GM21423 (cell line): ENCODE results near the gene GPR21.
A peak's percentile ranks its signal among the peaks of the same experiment; 100 is the strongest.

Source experiments
- ATAC-seq: cut with Tn5 transposase; IDR thresholded peaks from one replicate; pipeline ENCODE4 v1.9.1; 2021; ENCODE audit warnings: mild to moderate bottlenecking, moderate library complexity; ENCODE audit not compliant: unreplicated experiment

GPR21 gene

DNA sequence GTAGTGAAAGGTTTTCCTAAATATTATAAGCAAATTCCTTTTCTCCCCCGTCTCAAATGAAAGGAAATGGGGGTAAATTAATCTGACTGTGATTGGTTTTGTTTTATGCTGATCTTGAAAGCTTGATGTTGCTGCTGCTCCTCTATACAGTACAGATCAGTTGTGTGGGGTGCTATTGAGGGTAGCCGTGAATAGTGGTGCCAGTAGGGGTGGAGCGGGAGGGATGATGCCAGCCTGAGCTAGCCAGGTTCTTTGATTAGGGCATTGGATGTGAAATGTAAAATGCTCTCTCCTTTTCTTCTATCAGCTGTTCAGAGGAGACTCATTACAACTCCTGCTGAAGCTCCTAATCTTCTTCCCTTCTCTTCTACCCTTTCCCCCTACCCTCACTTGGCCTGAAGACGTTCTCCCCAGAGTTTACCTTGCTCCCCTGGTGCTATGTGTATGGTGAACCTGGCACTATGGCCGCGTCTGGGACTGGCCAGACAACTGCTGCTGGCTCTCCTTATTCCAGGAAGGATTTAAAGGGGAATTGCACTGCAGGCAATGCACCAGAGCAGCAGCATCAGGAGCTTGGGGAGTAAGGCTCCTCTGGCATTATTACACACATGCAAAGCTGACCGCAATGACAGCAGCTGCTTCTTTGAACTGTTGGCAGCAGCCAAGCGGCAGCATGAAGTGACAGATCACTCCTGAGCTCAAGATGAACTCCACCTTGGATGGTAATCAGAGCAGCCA, 566 bp downstream of the GPR21 start:
- peak; percentile 53 for ATAC-seq

DNA sequence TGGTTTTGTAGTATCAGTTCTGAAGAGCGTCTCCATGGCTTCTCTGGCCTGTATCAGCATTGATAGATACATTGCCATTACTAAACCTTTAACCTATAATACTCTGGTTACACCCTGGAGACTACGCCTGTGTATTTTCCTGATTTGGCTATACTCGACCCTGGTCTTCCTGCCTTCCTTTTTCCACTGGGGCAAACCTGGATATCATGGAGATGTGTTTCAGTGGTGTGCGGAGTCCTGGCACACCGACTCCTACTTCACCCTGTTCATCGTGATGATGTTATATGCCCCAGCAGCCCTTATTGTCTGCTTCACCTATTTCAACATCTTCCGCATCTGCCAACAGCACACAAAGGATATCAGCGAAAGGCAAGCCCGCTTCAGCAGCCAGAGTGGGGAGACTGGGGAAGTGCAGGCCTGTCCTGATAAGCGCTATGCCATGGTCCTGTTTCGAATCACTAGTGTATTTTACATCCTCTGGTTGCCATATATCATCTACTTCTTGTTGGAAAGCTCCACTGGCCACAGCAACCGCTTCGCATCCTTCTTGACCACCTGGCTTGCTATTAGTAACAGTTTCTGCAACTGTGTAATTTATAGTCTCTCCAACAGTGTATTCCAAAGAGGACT, 1.5 kb downstream of the GPR21 start:
- no peak for ATAC-seq

DNA sequence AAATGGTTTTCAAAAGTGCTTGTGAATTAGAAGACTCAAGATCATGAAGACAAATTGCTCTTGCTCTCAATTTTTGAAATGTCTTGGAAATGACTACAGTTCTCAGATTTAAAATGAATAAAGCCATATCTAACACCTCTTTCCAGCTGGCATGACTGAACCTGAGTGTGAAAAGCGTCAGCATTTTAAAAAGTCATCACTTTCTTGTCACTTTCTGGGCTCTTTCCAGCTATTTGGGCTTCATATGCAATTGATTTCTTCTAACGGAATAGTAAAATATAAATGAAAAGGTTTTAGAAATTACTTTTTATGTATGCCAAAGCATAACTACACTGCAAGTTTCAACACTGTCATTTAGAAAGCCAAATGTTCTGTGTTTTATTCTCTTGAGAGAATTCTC, 2.3 kb downstream of the GPR21 start:
- no peak for ATAC-seq

DNA sequence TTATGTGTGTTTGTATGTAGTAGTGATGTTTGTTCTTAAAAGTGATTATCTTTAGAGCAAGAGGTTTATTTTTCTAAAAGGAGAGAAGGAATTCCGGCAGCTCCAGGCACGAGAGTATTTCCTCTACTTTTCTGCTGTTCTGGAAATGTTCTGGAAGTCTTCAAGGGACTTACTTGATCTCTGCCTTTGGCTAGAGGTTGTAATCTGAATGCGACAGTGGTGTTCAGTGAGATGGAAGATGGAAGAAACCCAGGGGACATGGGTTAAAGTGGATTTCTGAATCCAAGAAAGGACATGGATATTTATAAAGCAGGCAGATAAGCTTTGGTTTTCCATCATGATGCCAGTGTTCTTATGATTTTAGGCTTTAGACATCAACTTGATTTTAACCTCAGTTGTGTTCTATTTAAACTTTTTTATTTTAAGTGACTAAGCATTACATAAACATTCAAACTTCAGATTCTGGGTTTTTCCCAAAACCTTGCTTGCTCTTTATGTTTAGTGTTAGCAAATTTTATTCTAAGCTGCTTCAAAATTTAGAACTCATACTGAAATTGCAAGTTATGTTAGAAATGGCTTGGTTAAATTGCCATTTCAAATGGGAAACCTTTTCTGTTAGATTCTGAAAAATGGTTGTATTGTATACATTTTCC, 3.6 kb downstream of the GPR21 start:
- no peak for ATAC-seq

DNA sequence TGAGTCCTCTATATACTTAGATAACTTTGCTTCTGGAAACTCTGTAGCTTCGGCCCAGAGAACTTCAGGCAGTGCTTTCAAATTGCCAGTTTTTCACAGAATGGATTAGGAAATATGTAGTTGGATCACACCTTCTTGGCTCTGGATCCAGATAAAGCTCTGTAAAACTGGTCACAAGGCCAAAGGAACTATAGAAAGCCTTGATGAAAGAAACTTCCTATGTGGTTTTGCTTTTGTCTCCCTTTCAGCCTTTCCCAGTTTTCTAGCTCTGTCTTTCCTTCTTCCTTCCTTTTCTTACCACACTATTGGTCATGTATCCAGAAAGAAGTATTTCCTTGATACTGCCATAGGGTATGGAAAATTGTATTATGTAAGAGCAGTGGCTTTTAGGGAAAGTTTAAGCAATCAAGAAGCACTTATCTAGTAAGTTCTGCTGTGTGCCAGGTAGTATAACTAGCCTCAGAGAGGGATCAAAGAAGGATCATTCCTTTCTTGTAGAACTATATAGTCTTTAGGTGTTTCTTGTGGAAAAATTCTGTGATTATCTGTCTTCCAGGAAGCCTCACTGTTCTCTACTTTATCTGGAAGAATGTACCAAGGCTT, 6.3 kb downstream of the GPR21 start:
- no peak for ATAC-seq

DNA sequence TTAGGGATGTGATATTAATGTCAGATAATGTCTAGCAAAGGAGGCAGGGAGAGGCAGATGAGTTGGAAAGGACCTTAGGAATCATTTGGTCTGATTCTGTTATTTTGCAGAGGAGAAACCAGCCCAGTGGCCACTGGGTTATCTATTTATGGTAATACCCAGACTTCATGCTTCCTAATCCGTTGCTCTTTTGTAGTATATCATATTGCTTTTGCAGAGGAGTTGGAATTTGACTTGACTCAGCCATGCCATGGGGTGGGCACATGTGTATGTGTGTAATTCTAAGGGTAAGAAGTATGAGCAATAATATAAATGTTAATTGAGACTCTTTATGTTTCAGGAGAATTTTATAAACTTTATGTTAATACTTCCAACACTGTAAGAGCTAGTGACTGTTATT, 7.3 kb downstream of the GPR21 start:
- ATAC-seq = no peak

DNA sequence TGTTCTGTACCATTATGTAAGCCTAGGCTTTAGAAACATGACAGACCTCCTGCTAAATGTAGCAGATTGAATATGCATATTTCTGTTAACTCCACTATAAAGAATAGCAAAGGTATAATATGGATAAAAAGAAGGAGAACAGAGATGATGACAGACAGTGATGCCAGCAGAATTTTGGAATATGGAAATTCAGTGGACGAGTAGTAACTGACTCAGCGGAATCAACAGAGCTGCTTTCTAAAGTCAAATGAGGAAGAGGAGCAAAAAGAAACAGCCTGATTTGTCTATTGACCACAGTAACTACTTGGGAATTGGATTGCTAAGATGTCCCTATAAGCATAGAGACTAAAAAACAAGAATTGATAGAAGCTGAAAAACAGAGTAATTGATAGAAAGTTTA, 8.0 kb downstream of the GPR21 start:
- ATAC-seq = no peak

DNA sequence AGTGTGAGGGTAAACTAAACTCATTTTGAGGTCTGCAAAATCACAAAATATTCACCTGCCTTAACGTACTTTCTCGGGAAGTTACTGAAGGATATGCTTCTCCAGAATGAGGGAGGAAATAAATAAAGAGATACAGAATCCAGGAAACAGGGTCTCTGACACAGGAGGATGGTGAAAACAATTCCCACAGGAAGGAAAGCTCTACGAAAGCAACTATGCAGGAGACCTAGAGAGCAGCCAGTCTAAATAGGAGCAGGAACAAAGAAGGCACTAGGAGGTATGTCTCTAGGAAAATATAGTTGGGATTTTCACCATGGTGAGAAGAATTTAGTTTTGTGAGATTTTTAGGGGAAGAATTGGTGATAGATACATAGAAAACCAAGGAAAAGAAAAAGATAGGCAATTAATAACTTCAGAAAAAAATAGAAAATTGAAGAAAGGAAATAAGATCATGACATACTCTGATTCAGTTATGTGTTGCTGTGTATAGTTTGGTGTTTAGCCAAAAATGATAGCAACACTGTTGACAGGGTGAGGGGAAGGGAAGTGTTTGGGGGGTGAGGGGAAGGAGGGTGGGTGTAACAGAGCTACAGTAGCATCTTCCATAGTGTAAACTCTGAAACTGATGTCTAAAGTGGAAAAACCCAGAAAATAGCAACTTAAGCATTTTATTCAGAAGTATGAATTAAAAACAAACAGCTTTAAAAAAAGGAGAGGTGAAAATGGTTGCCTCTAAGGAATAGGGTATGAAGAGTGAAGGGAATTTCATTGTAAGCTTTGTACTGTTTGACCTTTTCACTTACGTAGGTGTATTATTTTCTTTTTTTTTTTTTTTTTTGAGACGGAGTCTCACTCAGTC, 9.8 kb downstream of the GPR21 start:
- ATAC-seq = no peak

DNA sequence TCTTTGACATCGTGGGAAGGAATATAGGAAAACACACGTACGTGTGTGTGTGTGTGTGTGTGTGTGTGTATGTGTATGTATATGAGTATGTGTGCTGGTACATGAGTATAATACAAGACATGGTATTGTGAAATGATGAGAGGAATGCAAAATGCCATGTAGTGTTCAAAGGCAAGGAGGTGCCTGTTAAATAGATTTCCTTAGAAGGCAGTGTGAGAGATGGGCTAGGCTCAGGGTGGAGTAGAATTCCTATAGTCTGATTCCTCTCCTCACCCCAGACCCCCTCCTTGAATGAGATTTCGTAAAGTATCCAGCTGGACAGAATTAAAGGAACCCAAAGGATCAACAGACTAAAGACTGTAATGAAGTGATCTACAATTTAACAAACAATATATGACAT, 11.1 kb downstream of the GPR21 start:
- no peak for ATAC-seq

DNA sequence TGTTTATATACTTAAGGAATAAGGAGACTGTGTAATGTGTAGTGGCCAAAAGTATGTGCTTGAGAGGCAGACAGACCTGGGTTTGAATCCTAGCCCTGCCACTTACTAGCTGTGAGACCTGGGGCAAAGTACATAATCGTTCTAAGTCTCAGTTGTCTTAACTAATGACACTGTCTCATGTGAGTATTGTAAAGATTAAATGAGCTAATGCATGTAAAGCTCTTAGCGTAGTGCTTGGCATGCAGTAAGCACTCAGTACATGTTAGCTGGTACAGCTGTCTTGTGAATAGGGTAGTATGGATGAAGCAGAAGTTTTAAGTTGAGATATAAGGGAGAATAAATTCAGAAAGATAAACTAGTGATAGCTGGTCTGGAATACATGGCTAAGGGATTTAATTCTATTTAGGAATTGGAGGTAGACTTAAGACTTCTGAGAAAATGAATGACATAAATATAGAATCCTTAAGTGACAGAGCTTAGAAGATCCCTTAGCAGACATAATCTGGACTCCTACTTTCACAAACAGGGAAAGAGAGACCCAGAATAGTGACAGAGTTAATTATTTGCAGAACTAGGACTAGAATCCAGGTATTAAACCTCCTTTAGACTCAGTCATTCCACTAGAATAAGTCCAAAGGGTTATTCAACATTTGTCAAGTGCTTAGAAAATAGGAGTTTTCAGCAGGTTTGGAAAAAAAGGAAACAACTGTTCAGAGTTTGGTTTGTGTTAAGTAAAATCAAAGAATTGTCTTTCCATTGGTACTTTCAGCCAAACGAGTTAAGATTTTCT, 13.1 kb downstream of the GPR21 start:
- ATAC-seq = no peak

DNA sequence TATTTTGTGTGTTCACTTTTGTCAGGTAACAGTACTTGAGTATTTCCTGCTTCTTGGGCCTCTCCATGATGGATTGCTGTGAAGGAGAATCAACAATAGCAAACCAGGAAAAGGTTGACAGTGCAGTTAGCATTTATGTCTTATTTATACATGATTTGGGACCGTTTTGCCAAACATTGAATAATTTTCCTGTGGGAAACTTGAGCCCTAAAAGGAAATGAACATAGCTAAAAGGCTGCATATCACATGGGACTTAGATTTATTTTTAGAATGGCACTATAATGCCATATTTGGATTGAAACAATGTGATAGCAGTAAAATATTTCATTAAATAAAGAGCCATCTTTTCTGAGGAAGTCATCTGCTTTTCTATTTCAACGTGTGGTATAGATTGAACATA, 15.3 kb downstream of the GPR21 start:
- no peak for ATAC-seq

DNA sequence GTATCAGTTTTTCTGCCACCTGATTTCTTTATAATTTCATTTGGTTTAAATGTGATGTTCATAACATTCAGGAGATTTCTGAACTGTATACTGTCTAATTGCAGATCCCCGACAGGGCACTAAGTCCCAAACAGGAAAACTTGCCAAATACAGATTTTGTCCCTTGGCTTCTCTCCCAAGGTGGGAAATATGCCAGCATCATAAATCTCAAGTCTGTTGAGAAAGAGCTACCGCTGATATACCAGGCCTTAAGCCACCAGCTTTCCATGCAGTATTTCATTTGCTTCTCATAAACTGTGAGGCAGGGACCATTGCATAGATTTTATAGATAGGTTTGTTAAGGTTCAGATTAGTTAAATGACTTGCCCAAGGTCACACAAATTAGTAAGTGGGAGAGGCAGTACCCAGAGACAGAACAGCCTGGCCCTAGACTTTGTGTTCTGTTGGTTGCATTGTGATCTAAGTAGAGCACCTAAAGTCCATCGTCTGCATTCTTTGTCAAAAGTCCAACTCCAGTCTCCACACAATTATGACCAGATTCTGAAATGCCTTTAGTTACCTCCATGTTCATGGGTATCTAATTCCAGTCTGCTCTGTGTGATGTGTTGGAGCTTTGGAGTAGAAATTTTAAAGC, 16.2 kb downstream of the GPR21 start:
- no peak for ATAC-seq

DNA sequence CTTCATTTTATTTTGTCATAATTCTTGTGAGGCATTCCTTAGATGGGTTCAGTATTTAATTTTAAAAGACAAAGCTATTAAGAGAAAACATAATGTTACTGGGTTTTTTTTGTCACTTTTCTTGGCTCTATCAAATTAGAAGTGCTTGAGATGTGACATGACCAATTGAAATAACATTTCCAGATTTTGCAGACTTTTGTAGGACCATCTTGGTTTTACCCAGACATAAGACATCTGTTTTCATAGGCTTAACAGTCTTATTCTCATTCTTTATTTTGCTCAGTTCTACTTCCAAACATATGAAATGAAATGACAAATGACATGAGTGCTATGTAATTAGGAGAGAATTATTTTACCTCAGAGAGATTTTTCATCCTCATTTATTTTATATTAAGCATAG, 19.6 kb downstream of the GPR21 start:
- no peak for ATAC-seq

DNA sequence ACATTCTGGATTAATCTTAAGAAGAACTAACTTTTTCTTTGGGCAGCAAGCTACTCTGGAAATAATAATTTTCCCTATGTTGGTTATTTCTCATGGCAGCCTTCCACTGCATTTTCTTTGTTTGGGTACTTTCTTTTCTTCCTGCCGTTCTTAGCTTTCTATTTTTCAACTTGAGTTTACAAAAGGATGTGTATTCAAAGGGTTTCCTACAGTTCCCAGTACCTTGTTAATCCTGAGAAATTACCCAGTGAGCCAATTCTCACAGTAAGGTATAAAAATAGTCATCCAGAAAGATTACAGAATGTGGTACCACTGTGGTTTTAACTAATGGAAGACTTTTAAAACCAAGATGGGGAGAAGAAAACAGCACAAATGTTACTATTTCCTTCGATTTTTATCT, 20.2 kb downstream of the GPR21 start:
- no peak for ATAC-seq

DNA sequence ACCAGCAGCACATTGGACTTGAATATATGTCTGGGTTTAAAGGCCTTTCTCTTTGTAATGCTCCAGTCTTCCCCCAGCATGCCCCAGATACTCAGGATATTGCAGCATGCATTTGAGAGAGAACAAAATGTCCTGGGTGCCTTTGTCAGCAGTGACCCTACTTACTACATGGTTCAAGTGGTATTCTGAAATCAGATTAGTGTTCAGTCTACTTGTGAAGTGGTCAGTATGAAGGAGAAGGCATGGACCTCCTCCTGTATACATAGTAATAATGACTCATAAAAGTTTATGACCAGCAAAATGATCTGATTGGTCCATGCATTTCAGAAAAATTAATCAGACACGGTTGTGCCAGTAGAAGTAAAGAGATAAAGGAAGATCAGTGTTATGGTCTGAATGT, 25.4 kb downstream of the GPR21 start:
- ATAC-seq = no peak

DNA sequence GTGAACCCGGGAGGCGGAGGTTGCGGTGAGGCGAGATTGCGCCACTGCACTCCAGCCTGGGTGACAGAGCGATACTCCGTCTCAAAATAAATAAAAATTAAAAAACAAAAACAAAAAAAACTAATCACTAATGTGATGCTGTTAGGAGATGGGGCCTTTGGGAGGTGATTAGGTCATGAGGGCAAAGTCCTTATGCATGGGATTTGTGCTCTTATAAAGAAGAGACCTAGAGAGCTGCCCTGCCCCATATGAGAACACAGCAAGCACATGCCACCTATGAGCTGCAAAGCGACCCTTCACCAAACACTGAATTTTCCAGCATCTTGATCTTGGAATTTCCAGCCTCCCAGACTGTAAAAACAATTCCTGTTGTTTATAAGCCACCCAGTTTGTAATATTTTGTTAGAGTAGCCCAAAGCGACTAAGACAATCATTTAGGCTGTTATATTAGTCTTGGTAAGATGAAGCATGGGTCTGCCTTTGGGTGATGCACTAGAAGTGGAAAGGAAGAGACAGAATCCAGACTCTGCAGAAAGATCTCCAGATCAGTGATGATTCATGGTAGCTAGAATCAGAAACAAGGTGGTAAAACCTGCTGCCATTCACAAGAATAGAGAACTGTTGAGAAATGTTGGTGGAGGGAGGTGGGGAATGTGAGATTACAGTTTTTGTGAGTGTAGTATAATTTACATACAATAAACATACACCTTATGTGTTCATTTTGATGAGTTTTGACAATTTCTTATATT, 26.2 kb downstream of the GPR21 start:
- no peak for ATAC-seq

DNA sequence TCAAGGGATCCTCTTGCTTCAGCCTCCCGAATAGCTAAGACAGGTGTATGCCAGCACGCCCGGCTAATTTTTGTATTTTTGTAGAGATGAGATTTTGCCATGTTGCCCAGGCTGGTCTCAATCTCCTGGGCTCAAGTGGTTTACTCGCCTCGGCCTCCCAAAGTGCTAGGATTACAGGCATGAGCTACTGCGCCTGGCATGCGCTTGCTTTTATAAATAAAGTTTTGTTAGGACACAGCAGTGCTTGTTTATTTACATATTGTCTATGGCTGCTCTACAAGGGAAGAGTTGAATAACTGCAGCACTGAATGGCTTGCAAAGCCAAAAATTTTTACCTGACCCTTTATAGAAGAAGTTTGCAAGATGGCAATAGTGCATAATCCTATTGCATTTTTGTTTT, 27.7 kb downstream of the GPR21 start:
- ATAC-seq = no peak

DNA sequence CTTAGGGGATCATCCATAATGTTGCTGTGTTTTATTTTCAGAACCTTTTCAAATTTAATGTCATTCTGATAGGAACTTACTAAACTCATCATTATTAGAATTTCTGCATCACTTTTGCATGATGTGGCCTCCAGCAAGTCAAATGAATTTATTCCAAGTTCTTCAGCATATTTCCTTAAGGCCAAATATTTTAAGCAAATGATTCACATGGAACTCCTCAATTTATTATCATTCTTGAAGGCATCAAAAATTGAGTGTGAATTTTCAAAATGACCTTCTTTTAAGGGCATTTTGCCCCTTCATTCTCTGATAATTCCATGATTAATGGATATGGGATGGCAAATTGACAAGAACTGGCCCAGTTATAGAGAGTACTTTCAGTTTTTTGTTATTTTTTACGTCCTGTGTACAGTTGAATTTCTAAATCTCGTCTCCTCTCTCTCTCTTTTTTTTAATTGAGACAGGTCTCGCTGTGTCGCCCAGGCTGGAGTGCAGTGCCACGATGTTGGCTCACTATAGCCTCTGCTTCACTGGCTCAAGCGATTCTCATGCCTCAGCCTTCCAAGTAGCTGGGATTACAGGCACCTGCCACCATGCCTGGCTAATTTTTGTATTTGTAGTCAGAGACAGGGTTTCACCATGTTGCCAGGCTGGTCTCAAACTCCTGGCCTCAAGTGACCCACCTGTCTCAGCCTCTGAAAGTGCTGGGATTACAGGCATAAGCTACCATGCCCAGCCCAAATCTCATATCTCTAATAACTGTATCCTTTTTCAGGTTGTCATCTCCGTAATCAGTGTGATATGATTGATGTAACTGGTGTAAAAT, 29.1 kb downstream of the GPR21 start:
- no peak for ATAC-seq
